ENCODE results near the gene NEMP1.
"Not testable (repeated sequence)": the region's sequence is repeated elsewhere in the genome, so short reads cannot be mapped to it uniquely, and the experiment has no call there.

NEMP1 gene

GRCh38 chr12:57091638-57092528 is 13.3 kb upstream of the NEMP1 start:
- no peak for DNase-seq (ENCODE audit: low spot score)

GRCh38 chr12:57090924-57091637 is 12.5 kb upstream of the NEMP1 start:
- DNase-seq (ENCODE audit: low spot score) = no peak

- no peak for DNase-seq (ENCODE audit: low spot score)
These were observed 11.9 kb upstream of the NEMP1 start for GRCh38 chr12:57090490-57090889.

GRCh38 chr12:57089271-57090245 is 11.0 kb upstream of the NEMP1 start:
- DNase-seq (ENCODE audit: low spot score) = no peak

GRCh38 chr12:57088354-57089270 is 10.0 kb upstream of the NEMP1 start, which contains the start of gene NAB2:
NAB2 (plus strand) TSS chr12:57089114; CDS start chr12:57089272, 158 bp downstream.
- DNase-seq (ENCODE audit: low spot score) = peak; percentile 91

- DNase-seq (ENCODE audit: low spot score) = peak; percentile 72
These were observed 9.2 kb upstream of the NEMP1 start for GRCh38 chr12:57087691-57088353.

- no peak for DNase-seq (ENCODE audit: low spot score)
These were observed 8.6 kb upstream of the NEMP1 start for GRCh38 chr12:57087010-57087690.

- DNase-seq (ENCODE audit: low spot score) = peak; percentile 74
These were observed 8.0 kb upstream of the NEMP1 start for GRCh38 chr12:57086493-57087009.

GRCh38 chr12:57085999-57086492 is 7.5 kb upstream of the NEMP1 start:
- DNase-seq (ENCODE audit: low spot score) = no peak

- DNase-seq (ENCODE audit: low spot score) = no peak
These were observed 2.3 kb upstream of the NEMP1 start for GRCh38 chr12:57080855-57081254.

GRCh38 chr12:57079821-57080220 is 1.2 kb upstream of the NEMP1 start:
- DNase-seq (ENCODE audit: low spot score) = no peak

GRCh38 chr12:57073566-57074450 is 4.8 kb downstream of the NEMP1 start:
- not testable (repeated sequence) for DNase-seq (ENCODE audit: low spot score)

GRCh38 chr12:57072661-57073060 is 5.9 kb downstream of the NEMP1 start:
- no peak for DNase-seq (ENCODE audit: low spot score)

- peak; percentile 52 for DNase-seq (ENCODE audit: low spot score)
These were observed 9.1 kb downstream of the NEMP1 start for GRCh38 chr12:57069523-57069922.

GRCh38 chr12:57066245-57066644 is 12.3 kb downstream of the NEMP1 start:
- no peak for DNase-seq (ENCODE audit: low spot score)

GRCh38 chr12:57063991-57064685 is 14.5 kb downstream of the NEMP1 start:
- no peak for DNase-seq (ENCODE audit: low spot score)

GRCh38 chr12:57058454-57058853 is 20.1 kb downstream of the NEMP1 start:
- DNase-seq (ENCODE audit: low spot score) = no peak
